K562 (cell line): ENCODE results near the gene VARS1. TPM values are rescaled to one million over a fixed set of nuclear protein-coding genes. Genes with fewer than 3 reads are reported as not detected.

Experiments
- HDAC2 ChIP-seq: fragments of 450-650 bp; IDR thresholded peaks from 2 replicates; pipeline ENCODE4 v1.6.1; 2016; ENCODE audit warnings: mild to moderate bottlenecking
- HLTF ChIP-seq: fragments of 450-650 bp; IDR thresholded peaks from 2 replicates; pipeline ENCODE4 v1.6.1; 2016
- HNRNPLL ChIP-seq: fragments of 200-400 bp; formaldehyde crosslinking; IDR thresholded peaks from 2 replicates; pipeline ENCODE4 v1.6.1; 2017; ENCODE audit warnings: low read length, low read depth, mild to moderate bottlenecking; ENCODE audit not compliant: poor library complexity, severe bottlenecking
- REST ChIP-seq, 2 experiments: fragments of 450-650 bp; formaldehyde crosslinking in 1 of 2; IDR thresholded peaks; 2 replicates each; pipeline versions ENCODE4 v1.4.0 to v1.6.1; 2014 to 2020; ENCODE audit warnings: mild to moderate bottlenecking in 2 of 2, borderline replicate concordance in 1 of 2, low read depth in 1 of 2
- SFPQ ChIP-seq: fragments of 200-400 bp; formaldehyde crosslinking; IDR thresholded peaks from 2 replicates; pipeline ENCODE4 v1.6.1; 2017; ENCODE audit warnings: mild to moderate bottlenecking, low read depth, low read length, moderate library complexity
- TAF7 ChIP-seq: fragments of 450-650 bp; IDR thresholded peaks from 2 replicates; pipeline ENCODE4 v1.6.1; 2016; ENCODE audit warnings: missing genetic modification characterization, missing compliant biosample characterization
- TBL1XR1 ChIP-seq, 2 experiments: IDR thresholded peaks; 2 replicates each; pipeline ENCODE4 v1.6.1; 2012; ENCODE audit warnings: improper control_type of control experiment in 2 of 2, low read length in 2 of 2, mild to moderate bottlenecking in 1 of 2
- UBTF ChIP-seq, 2 experiments: IDR thresholded peaks; 2 replicates each; pipeline ENCODE4 v1.6.1; 2012; ENCODE audit warnings: improper control_type of control experiment in 2 of 2, low read depth in 2 of 2, low read length in 2 of 2, borderline replicate concordance in 1 of 2
- ZNF165 ChIP-seq: fragments of 250-450 bp; sonication (Bioruptor Pico); IDR thresholded peaks from 2 replicates; pipeline ENCODE4 v1.4.0; 2020; ENCODE audit warnings: borderline replicate concordance
- ZNF644 ChIP-seq: fragments of 200-800 bp; sonication (Bioruptor generic); IDR thresholded peaks from 2 replicates; pipeline ENCODE4 v1.6.1; 2016; ENCODE audit warnings: low read depth, missing genetic modification characterization, missing compliant biosample characterization
- ZNF76 ChIP-seq: fragments of 250-450 bp; sonication (Bioruptor Pico); IDR thresholded peaks from 2 replicates; pipeline ENCODE4 v1.4.0; 2020; ENCODE audit warnings: mild to moderate bottlenecking, moderate library complexity, borderline replicate concordance
- polyA plus RNA-seq, 8 experiments: library from polyadenylated mRNA; depleted of rRNA in 4 of 8; stranded (reverse) in 5 of 8; unstranded in 3 of 8; fragments of >200 nt; fragmentation: Nextera tagmentation in 2 of 8; fragmentation: Illumina TruSeq in 1 of 8; extraction: Ambion mirVana in 2 of 8; extraction: Trizol in 1 of 8; gene quantifications; 2 replicates each; pipeline versions ENCODE4 v1.2.1 to v1.2.3, GENCODE V29; 2011 to 2014; ENCODE audit warnings: inconsistent platforms in 1 of 8, missing spikeins in 1 of 8
- total RNA-seq, 7 experiments: library from RNA; depleted of rRNA in 6 of 7; stranded (reverse); fragments of >200 nt in 6 of 7; fragmentation: Illumina TruSeq in 2 of 7; extraction: Trizol in 2 of 7; gene quantifications; 2 replicates each; pipeline versions ENCODE4 v1.2.1 to v1.2.3, GENCODE V29; 2011 to 2021; ENCODE audit warnings: low replicate concordance in 1 of 7

VARS1 gene
- total and polyA plus RNA-seq, 9 of the 15 experiments (the other 6 are each of a cell fraction or from before 2014, with no cell fraction given) = 2.9 to 488 (median 130) TPM

GRCh38 chr6:31836474-31837368, 41.2 kb upstream of the VARS1 start (continued):
- peak; percentile 11; the same call in 1 of the 2 replicates for TF ChIP-seq REST (IDR thresholded peaks at IDR 0.05; ENCODE audit: borderline replicate concordance)
- no peak for TF ChIP-seq REST (CRISPR knock-in tag; IDR thresholded peaks at IDR 0.05; ENCODE audit: low read depth)
- TF ChIP-seq HNRNPLL = no peak
- TF ChIP-seq ZNF76 (CRISPR knock-in tag) = no peak
- TF ChIP-seq HLTF = peak; percentile 29; the same call in 1 of the 2 replicates
- TF ChIP-seq TAF7 (tag) = peak; percentile 24; the same call in 1 of the 2 replicates
- TF ChIP-seq HDAC2 = no peak
- TF ChIP-seq ZNF644 (tag) = no peak
- TF ChIP-seq UBTF (IDR thresholded peaks at IDR 0.05; ENCODE audit: borderline replicate concordance in 1 of 2, low read depth in 2 of 2, low read length in 2 of 2) = no peak
- no peak for TF ChIP-seq SFPQ
- TF ChIP-seq ZNF165 (CRISPR knock-in tag) = peak; percentile 36; the same call in 1 of the 2 replicates
- no peak for TF ChIP-seq TBL1XR1 (IDR thresholded peaks at IDR 0.05; ENCODE audit: low read length in 2 of 2)
